HG03457 (cell line): Measurements from ENCODE around the gene INHBB.

ENCODE experiments used
- ATAC-seq: cut with Tn5 transposase; IDR thresholded peaks from one replicate; pipeline ENCODE4 v1.9.1; 2021; ENCODE audit warnings: moderate number of reproducible peaks; ENCODE audit not compliant: unreplicated experiment

Gene INHBB

GRCh38 chr2:120395221-120396012 lies 49.5 kb downstream of the INHBB start:
- ATAC-seq, result no peak

- ATAC-seq, result no peak
Observed at GRCh38 chr2:120396013-120396860, 50.3 kb downstream of the INHBB start.

DNA sequence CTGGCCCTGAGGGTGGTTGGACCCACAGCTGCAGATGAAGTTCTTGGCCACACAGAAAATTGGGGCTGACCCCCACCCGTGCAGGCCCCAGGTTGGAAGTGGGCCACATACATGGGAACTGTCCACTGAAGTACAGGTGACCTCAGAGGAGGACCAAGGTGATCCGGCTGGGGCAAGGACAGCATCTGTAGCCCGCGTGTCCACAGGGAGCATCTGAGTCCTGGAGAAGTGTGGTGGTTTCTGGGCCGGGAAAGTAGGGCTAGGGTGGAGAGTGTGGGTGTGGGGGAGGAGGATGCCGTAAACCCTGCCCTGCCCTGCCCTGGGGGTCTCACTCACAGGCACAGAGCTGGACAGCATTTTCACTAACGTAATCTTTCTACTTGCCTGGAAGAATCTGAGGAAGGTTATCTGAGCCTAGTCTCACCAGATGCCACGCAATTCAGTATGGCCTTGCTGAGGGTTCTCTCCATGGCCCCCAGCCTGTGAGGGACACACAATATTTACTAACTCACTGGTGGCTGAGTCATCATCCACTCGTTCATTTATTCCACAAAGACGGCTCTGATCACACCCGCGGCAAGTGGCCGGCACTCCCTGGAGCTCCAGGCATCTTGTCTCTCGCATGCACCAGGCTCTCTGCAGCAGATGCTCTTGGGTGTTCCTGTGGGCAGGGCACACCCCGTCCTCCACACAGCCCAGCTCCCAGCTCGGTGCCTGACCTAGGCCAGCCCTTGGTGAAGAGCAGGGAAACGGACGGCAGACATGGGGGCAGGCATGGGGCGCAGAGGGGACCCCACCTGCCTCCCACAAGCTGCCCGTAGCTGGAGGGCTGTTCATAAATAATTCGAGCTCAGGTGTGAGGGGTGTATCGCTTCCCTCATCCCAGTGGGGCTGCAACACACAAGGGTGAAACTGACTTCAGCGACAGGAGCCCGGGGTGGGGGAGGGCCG lies 51.2 kb downstream of the INHBB start:
- ATAC-seq, result no peak

DNA sequence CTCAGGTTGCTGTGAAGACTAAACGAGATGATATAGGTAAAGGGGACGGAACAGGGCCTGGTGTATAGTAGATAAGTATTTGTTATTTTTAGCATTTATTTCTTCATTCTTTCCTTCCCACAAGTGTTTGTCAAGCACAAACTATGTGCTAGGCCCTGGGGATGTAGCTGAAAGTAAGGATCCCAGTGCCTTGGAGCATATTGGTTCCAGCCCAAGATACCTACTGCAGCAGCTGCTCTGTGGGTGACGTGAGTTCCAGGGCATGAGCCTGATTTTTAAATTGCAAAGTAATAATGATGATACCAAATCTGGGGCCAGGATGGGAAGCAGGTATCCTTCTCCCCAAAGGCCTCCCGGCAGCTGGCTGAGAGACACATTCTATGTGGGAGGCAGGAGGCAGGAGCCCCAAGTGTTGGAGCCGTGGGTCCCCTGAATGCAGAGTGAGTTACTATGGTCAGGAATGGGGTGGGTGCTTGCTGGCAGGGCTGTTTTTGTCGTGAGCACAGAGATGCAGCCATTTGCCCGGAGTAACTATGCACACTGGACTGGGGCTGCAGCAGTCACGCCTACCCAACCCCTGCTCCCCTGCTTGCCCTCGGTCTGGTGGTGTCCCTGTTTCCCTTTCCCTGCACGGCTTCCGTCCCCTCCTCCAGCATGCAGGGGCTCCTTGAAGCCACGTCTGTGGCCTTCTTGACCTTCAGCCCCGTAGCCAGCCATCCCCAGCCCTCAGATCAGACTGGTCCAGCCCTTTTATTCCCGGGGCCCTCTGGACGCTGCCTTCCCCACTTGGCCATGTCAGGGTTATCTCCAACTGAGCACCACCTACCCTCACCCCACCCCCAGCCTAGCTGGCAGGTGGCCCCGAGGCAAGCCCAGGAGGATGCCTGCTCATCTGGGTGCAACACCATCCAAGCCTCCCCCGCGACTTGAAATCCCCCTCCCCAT lies 52.4 kb downstream of the INHBB start:
- no peak for ATAC-seq

DNA sequence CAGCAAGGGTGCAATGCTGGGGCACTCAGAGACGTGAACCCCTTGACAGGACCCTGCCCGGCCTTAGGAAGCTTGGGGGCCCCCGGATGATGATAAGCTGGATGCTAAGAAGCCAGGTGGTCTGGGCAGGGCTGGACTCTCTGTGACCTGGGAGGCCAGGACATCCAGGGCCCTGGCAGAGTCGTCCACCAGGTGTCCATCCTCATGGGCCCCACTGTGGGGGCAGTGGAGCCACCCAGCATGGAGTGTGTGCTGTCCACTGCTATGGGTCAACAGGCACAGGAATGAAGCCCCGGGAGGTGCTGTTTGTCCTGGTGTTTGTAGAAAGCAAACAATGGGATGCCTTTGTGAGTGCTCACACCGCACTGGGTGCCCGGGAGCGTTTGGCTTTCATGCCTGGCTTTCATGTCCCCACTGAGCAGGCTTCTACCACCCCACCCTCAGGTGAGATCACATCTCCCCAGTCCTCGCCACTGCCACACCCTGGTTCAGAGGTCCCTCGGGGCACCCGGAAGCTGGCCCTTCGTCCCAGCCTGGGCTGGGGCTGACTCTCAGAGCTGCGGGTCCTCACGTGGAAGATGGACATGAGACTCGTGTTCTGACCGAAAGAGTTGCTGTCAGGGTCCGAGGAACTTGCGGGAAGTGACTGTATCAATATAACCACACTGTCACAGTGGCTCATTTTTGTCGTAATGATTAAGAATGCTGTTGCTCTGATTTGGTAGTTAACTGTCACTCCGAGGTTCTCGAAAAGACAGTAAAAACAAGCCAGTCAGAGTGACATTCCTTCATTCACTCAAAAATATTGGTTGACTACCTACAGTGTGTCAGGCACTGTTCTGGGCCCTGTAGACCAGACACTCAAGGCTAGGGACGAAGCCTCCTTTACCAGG lies 53.3 kb downstream of the INHBB start:
- ATAC-seq, result no peak

DNA sequence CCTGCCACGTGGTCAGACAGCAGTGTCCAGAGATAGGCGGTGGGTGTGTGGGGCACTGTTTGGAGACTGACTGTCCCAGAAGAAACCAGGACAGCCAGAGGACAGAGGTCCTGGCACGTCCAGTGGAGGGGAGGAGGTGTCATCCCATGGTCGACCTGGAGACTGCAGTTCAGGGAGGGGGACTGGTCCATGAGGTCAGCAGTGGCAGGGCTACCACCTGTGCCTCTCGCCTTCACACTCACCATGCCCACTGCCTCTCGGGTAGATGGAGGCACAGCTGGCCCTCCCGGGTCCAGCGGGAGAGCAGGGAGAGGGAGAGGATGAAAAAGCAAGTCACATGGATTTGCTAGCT lies 53.9 kb downstream of the INHBB start:
- ATAC-seq, result no peak

- no peak for ATAC-seq
Observed at GRCh38 chr2:120400551-120400950, 54.6 kb downstream of the INHBB start.
